ENCODE data around the gene DYNAP.

The DYNAP gene

GRCh38 chr18:54590945-54591344, at the start of gene DYNAP:
DYNAP (plus strand) TSS chr18:54591245; CDS start chr18:54591283, 38 bp downstream.
- DNase-seq (ENCODE audit: low spot score) = no peak

GRCh38 chr18:54551590-54551989, 39.5 kb upstream of the DYNAP start:
- DNase-seq (ENCODE audit: low spot score) = no peak

- no peak for DNase-seq (ENCODE audit: low spot score)
Observed at GRCh38 chr18:54555286-54555685, 35.8 kb upstream of the DYNAP start.

GRCh38 chr18:54555996-54556395, 35.0 kb upstream of the DYNAP start:
- no peak for DNase-seq (ENCODE audit: low spot score)

GRCh38 chr18:54557958-54558357, 33.1 kb upstream of the DYNAP start:
- no peak for DNase-seq (ENCODE audit: low spot score)

- no peak for DNase-seq (ENCODE audit: low spot score)
Observed at GRCh38 chr18:54558609-54559585, 32.1 kb upstream of the DYNAP start.

- no peak for DNase-seq (ENCODE audit: low spot score)
Observed at GRCh38 chr18:54561706-54562267, 29.3 kb upstream of the DYNAP start.

- no peak for DNase-seq (ENCODE audit: low spot score)
Observed at GRCh38 chr18:54580202-54580729, 10.8 kb upstream of the DYNAP start.

GRCh38 chr18:54584065-54584464, 7.0 kb upstream of the DYNAP start:
- DNase-seq (ENCODE audit: low spot score) = no peak

GRCh38 chr18:54585743-54586142, 5.3 kb upstream of the DYNAP start:
- DNase-seq (ENCODE audit: low spot score) = no peak

- no peak for DNase-seq (ENCODE audit: low spot score)
Observed at GRCh38 chr18:54604211-54604610, 13.2 kb downstream of the DYNAP start.

- no peak for DNase-seq (ENCODE audit: low spot score)
Observed at GRCh38 chr18:54606835-54607212, 15.8 kb downstream of the DYNAP start.

- no peak for DNase-seq (ENCODE audit: low spot score)
Observed at GRCh38 chr18:54607213-54608027, 16.4 kb downstream of the DYNAP start.

GRCh38 chr18:54608028-54608642, 17.1 kb downstream of the DYNAP start:
- DNase-seq (ENCODE audit: low spot score) = no peak

GRCh38 chr18:54611816-54612215, 20.8 kb downstream of the DYNAP start:
- no peak for DNase-seq (ENCODE audit: low spot score)

GRCh38 chr18:54612237-54612636, 21.2 kb downstream of the DYNAP start:
- DNase-seq (ENCODE audit: low spot score) = no peak

- no peak for DNase-seq (ENCODE audit: low spot score)
Observed at GRCh38 chr18:54613174-54613573, 22.1 kb downstream of the DYNAP start.

- no peak for DNase-seq (ENCODE audit: low spot score)
Observed at GRCh38 chr18:54616220-54616848, 25.3 kb downstream of the DYNAP start.

- no peak for DNase-seq (ENCODE audit: low spot score)
Observed at GRCh38 chr18:54622084-54622483, 31.0 kb downstream of the DYNAP start.

GRCh38 chr18:54626779-54627178, 35.7 kb downstream of the DYNAP start:
- DNase-seq (ENCODE audit: low spot score) = no peak

GRCh38 chr18:54630963-54631362, 39.9 kb downstream of the DYNAP start:
- DNase-seq (ENCODE audit: low spot score) = no peak
